Esophagus squamous epithelium (tissue), 5 donors: ENCODE measurements around the gene SANBR. TPM values are rescaled to one million over a fixed set of nuclear protein-coding genes. Genes with fewer than 3 reads are reported as not detected.
A peak's percentile ranks its signal among the peaks of the same experiment; 100 is the strongest.
"Not testable (repeated sequence)": the region's sequence is repeated elsewhere in the genome, so short reads cannot be mapped to it uniquely, and the experiment has no call there.

Source experiments
- DNase-seq: peaks from one replicate; lab custom pipeline; 2025; lab: John Stamatoyannopoulos, UW
- H3K27ac ChIP-seq, 4 donors: fragments of 200-600 bp; sonication (generic); one replicate each; pipeline ENCODE4 v1.5.1; 2016 to 2019; ENCODE audit warnings: mild to moderate bottlenecking in 1 of 4
- H3K27me3 ChIP-seq, 4 donors: fragments of 200-600 bp; sonication (generic); 1 replicate in 3 of 4; 2 replicates in 1 of 4; pipeline versions ENCODE4 v1.5.1 to v1.6.0; 2017 to 2021; ENCODE audit warnings: antibody characterized with exemption in 1 of 4
- H3K36me3 ChIP-seq, 3 donors: fragments of 200-600 bp; sonication (generic); one replicate each; pipeline ENCODE4 v1.5.1; 2016 to 2019
- H3K4me1 ChIP-seq, 3 donors: fragments of 200-600 bp; sonication (generic); one replicate each; pipeline ENCODE4 v1.5.1; 2017 to 2019
- H3K4me3 ChIP-seq, 4 donors: fragments of 200-600 bp; sonication (generic); 1 replicate in 3 of 4; 2 replicates in 1 of 4; pipeline ENCODE4 v1.5.1; 2016 to 2019; ENCODE audit warnings: mild to moderate bottlenecking in 2 of 4, moderate library complexity in 1 of 4
- H3K9me3 ChIP-seq, 3 donors: fragments of 200-600 bp; sonication (generic); one replicate each; pipeline ENCODE4 v1.5.1; 2016 to 2019
- POLR2A ChIP-seq, 4 donors: fragments of 450-650 bp; IDR thresholded peaks; one replicate each; pipeline ENCODE4 v1.6.1; 2017; ENCODE audit warnings: antibody characterized with exemption in 4 of 4, mild to moderate bottlenecking in 4 of 4, moderate library complexity in 3 of 4
- WGBS, 2 donors: methylation state at CpG; one replicate each; pipeline ENCODE4 v1.1.5; 2018; 5-methylcytosine and 5-hydroxymethylcytosine counted together
- intact Hi-C: fragments of 100-400 bp; cut with DNase I; formaldehyde crosslinking; loops from one replicate; pipeline ENCODE4 v1.15.0; 2022
- total RNA-seq, 4 donors: library from RNA; depleted of rRNA; stranded (reverse); fragments of >200 nt; gene quantifications; one replicate each; pipeline ENCODE4 v1.1.0, GENCODE V29; 2016
- TF ChIP-seq, protein P1 (sequence below), 6 experiments: fragments of 450-650 bp in 4 of 6; fragments of 200-600 bp in 2 of 6; sonication (generic) in 2 of 6; IDR thresholded peaks; one replicate each; pipeline ENCODE4 v1.5.1; 2016 to 2019; ENCODE audit warnings: antibody characterized with exemption in 6 of 6, mild to moderate bottlenecking in 4 of 6, moderate library complexity in 4 of 6
- donor health status: DM: yes; HTN: yes; CAD: no.

The SANBR gene
- total RNA-seq, 4 donors from 2014 or later, result 2.8 to 6.7 (median 5.2) TPM

DNA sequence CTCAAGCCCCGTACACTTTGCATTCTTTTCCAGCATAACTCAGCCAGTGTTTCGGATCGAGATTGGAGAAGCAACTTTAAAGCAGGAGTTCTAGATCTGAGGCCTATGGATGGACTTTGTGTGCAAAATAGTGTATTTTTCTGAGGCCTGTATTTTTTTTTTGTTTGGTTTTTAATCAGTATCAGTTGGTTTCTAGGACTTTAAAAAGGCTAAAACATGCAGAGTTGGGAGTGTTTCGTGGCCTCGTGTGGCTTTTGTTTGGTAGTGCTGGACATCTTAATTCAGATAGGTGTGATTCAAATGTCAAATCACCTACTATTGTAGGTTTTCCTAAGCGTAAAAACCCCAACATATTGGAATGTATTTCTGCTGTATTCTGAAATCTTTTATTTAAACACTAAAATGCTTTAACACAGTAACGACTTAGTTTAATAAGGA lies 47.3 kb upstream of the SANBR start:
- intact Hi-C loops, result no loop called here
- H3K9me3 ChIP-seq, result no peaks in the 10 kb centered on the region
- H3K27me3 ChIP-seq, result no peaks in the 10 kb centered on the region
- 0% methylated on average over 7 of the region's 7 CpGs for WGBS, 2 donors
- peaks cover 3 to 27% (median 7%) of the 10 kb centered on the region in 3 donors for H3K36me3 ChIP-seq
- no peak for DNase-seq
- H3K4me1 ChIP-seq, result peaks cover 10 to 61% (median 16%) of the 10 kb centered on the region in 3 donors
- H3K27ac ChIP-seq, result peak overlapping the region; percentile 88 to 96 (median 92)
- H3K4me3 ChIP-seq, result peak overlapping the region; percentile 63 to 94 (median 78)
- TF ChIP-seq POLR2A (IDR thresholded peaks at IDR 0.05), result no peak
- TF ChIP-seq, protein P1, sequence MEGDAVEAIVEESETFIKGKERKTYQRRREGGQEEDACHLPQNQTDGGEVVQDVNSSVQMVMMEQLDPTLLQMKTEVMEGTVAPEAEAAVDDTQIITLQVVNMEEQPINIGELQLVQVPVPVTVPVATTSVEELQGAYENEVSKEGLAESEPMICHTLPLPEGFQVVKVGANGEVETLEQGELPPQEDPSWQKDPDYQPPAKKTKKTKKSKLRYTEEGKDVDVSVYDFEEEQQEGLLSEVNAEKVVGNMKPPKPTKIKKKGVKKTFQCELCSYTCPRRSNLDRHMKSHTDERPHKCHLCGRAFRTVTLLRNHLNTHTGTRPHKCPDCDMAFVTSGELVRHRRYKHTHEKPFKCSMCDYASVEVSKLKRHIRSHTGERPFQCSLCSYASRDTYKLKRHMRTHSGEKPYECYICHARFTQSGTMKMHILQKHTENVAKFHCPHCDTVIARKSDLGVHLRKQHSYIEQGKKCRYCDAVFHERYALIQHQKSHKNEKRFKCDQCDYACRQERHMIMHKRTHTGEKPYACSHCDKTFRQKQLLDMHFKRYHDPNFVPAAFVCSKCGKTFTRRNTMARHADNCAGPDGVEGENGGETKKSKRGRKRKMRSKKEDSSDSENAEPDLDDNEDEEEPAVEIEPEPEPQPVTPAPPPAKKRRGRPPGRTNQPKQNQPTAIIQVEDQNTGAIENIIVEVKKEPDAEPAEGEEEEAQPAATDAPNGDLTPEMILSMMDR (IDR thresholded peaks at IDR 0.05), result no peak

DNA sequence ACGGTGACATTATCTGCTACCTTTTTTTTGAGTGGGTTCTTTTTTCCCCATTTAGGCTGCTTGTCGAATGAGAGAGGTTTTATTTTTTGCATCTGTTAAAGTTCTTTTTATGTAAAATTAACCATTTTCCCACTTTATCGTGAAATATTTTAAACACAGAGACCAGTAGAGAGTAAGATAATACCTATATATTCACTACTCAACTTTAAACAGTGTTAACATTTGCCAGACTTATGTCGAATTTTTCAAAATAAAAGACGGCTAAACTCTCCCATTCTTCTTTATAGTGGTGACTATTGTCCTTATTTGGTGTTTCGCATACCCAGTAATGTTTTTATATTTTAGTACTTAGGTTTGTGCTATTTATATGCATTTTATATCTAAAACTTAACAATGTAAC lies 46.9 kb upstream of the SANBR start:
- intact Hi-C loops, result no loop called here
- TF ChIP-seq POLR2A (IDR thresholded peaks at IDR 0.05), result no peak
- TF ChIP-seq, protein P1 (IDR thresholded peaks at IDR 0.05), result no peak
- Histone ChIP-seq H3K4me3 (peak overlapping the region; percentile 63 to 94 (median 78)), H3K27ac (peak overlapping the region in 3 of 4 donors; percentile 88 to 96 (median 89)), H3K36me3 (peaks cover 3 to 32% (median 7%) of the 10 kb centered on the region in 3 donors), H3K4me1 (peaks cover 10 to 56% (median 16%) of the 10 kb centered on the region in 3 donors), H3K27me3 (no peaks in the 10 kb centered on the region), H3K9me3 (no peaks in the 10 kb centered on the region)
- WGBS, 2 donors, result 20 to 23% methylated on average over 6 of the region's 6 CpGs
- no peak for DNase-seq

DNA sequence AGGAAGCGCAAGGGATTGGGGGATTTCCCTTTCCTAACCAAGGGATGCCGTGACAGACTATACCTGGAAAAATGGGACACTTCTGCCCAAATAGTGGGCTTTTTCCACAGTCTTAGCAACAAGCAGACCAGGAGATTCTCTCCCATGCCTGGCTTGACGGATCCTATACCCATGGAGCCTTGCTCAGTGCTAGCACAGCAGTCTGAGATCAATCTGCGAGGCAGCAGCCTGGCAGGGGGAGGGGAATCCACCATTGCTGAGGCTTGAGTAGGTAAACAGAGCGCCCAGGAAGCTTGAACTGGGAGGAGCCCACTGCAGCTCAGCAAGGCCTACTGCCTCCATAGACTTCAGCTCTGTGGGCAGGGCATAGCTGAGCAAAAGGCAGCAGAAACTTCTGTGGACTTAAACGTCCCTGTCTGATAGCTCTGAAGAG lies 44.4 kb upstream of the SANBR start:
- DNase-seq, result no peak
- WGBS, 2 donors, result 86 to 100% methylated on average over 2 of the region's 6 CpGs
- no peaks in the 10 kb centered on the region for H3K9me3 ChIP-seq
- no peak overlapping the region for H3K27ac ChIP-seq
- H3K4me1 ChIP-seq, result peaks cover 0 to 32% (median 7%) of the 10 kb centered on the region in 3 donors
- no peak overlapping the region for H3K4me3 ChIP-seq
- intact Hi-C loops, result no loop called here
- peaks cover 3 to 45% (median 7%) of the 10 kb centered on the region in 3 donors for H3K36me3 ChIP-seq
- H3K27me3 ChIP-seq, result no peaks in the 10 kb centered on the region
- TF ChIP-seq, protein P1 (IDR thresholded peaks at IDR 0.05), result no peak
- no peak for TF ChIP-seq POLR2A (IDR thresholded peaks at IDR 0.05)

DNA sequence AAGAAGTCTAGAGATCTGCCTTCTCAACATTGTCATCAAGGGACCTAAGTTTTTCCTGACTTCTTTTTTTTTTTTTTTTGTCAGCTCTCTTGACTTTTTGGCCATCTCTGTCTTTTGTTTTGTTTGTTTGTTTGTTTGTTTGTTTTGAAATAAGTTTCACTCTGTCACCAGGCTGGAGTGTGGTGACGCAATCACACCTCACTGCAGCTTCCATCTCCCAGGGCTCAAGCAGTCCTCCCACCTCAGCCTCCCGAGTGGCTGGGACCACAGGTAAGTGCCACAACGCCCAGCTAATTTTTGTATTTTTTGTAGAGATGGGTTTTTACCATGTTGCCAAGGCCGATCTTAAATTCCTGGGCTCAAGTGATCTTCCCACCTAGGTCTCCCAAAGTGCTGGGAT lies 42.0 kb upstream of the SANBR start:
- 95 to 100% methylated on average over 3 to 4 of the region's 4 CpGs for WGBS, 2 donors
- intact Hi-C loops, result no loop called here
- no peak overlapping the region for H3K4me3 ChIP-seq
- no peaks in the 10 kb centered on the region for H3K9me3 ChIP-seq
- DNase-seq, result no peak
- H3K4me1 ChIP-seq, result peaks cover 0 to 27% (median 7%) of the 10 kb centered on the region in 3 donors
- TF ChIP-seq, protein P1 (IDR thresholded peaks at IDR 0.05), result no peak
- no peak for TF ChIP-seq POLR2A (IDR thresholded peaks at IDR 0.05)
- no peak overlapping the region for H3K27ac ChIP-seq
- peaks cover 3 to 63% (median 7%) of the 10 kb centered on the region in 3 donors for H3K36me3 ChIP-seq
- H3K27me3 ChIP-seq, result no peaks in the 10 kb centered on the region

DNA sequence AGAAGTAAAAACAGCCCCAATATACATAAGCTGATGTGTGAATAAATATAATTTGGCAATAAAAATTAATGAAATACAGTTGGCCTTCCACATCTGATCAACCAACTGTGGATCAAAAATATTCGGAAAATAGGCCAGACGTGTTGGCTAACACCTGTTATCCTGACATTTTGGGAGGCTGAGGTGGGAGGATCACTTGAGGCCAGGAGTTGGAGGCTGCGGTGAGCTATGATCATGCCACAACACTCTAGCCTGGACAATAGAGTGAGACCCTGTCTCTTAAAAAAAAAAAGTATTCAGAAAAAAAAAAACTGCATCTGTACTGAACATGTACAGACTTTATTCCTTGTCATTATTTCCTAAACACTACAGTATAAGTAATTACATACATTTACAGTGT lies 36.1 kb upstream of the SANBR start:
- TF ChIP-seq POLR2A (IDR thresholded peaks at IDR 0.05), result no peak
- TF ChIP-seq, protein P1 (IDR thresholded peaks at IDR 0.05), result no peak
- Histone ChIP-seq H3K27me3 (no peaks in the 10 kb centered on the region), H3K4me1 (no peaks in the 10 kb centered on the region), H3K9me3 (no peaks in the 10 kb centered on the region), H3K4me3 (no peak overlapping the region), H3K36me3 (peaks cover 15 to 63% (median 16%) of the 10 kb centered on the region in 3 donors), H3K27ac (no peak overlapping the region)
- 97 to 99% methylated on average over 3 of the region's 3 CpGs for WGBS, 2 donors
- DNase-seq, result no peak
- intact Hi-C loops, result no loop called here

DNA sequence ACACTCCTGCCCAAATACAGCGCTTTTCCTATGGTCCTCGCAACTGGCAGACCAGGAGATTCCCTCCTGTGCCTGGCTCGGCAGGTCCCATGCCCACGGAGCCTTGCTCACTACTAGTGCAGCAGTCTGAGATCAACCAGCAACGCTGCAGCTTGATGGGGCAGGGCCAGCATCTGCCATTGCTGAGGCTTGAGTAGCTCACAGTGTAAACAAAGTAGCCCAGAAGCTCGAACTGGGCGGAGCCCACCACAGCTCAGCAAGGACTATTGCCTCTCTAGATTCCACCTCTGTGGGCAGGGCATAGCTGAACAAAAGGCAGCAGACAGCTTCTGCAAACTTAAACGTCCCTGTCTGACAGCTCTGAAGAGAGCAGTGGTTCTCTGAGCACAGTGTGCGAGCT lies 31.1 kb upstream of the SANBR start:
- 80% methylated on average over 2 of the region's 9 CpGs; no CpG with 5 or more reads in 1 of the 2 donors for WGBS, 2 donors
- H3K4me3 ChIP-seq, H3K4me1 ChIP-seq, DNase-seq, H3K27me3 ChIP-seq, intact Hi-C loops, H3K27ac ChIP-seq, H3K9me3 ChIP-seq: not testable (repeated sequence)
- H3K36me3 ChIP-seq, result peaks cover 21 to 51% (median 21%) of the 10 kb centered on the region in 3 donors

DNA sequence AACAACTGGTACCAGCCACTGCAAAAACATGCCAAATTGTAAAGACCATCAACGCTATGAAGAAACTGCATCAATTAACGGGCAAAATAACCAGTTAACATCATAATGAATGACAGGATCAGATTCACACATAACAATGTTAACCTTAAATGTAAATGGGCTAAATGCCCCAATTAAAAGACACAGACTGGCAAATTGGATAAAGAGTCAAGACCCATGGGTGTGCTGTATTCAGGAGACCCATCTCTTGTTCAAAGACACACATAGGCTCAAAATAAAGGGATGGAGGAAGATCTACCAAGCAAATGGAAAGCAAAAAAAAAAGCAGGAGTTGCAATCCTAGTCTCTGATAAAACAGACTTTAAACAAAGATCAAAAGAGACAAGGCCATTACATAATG lies 29.0 kb upstream of the SANBR start:
- H3K4me1 ChIP-seq, intact Hi-C loops, H3K27me3 ChIP-seq, H3K9me3 ChIP-seq, H3K4me3 ChIP-seq, DNase-seq, H3K27ac ChIP-seq: not testable (repeated sequence)
- peaks cover 21 to 43% (median 21%) of the 10 kb centered on the region in 3 donors for H3K36me3 ChIP-seq
- 95 to 97% methylated on average over 2 of the region's 2 CpGs for WGBS, 2 donors
